G401.6 (cell line): Measurements from ENCODE around the gene MBNL2.

Experiments used
- FAIRE-seq: peaks from 2 replicates; lab custom pipeline; 2012; peaks lifted over from hg19 to GRCh38; lab: Jason Lieb, UNC

The MBNL2 gene

GRCh38 chr13:97234742-97235141 lies 12.6 kb downstream of the MBNL2 start:
- FAIRE-seq: no peak

DNA sequence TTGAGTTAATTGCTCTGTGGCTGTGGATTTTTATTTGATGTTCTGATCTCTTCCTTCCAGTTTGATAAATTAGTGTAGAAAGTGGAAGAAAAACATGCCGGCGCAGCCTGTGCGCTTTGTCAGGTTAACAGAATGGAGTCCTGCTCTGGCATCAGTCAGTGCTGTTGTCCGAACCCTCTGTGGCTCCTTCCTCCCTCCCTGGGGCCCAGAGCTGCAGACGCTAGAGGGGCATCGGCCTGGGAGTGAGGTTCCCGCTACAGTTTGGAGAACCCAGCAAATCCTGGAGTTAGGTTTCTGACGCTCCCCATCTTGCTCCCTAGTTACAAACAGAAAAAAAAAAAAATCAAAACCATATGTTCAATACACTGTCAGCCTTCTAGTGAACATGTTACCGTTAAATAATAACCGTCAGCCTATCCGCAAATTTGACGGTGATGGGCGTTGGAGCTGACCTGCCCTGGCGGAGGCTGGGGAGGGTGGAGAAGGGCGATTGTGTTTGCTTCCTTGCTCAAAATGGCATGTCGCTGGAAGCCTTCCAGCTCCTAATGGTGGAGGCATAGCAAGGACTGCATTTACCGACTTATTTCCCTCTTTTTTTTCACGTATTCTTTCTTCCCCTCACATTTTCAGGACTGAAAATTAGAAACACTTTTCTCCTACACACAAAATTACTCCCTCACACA lies 13.6 kb downstream of the MBNL2 start:
- no peak for FAIRE-seq

DNA sequence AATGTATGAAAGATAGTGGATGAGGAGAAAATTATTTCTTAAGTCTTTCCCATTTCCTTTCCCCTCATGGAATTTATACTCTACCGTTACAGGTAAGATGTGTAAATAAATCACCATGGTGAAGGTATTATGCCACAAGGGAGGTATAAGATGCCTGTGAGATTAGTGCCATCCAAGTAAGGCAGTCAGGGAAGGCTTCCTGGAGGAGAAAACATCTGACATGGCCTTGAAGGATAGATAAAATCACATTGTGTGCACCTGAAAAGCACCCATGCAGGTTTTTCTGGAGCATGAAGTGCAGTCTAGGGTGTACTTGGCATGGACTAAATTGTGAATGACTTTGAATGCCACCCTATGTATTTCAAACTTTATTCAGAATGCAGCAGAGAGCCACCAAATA lies 15.3 kb downstream of the MBNL2 start:
- no peak for FAIRE-seq

DNA sequence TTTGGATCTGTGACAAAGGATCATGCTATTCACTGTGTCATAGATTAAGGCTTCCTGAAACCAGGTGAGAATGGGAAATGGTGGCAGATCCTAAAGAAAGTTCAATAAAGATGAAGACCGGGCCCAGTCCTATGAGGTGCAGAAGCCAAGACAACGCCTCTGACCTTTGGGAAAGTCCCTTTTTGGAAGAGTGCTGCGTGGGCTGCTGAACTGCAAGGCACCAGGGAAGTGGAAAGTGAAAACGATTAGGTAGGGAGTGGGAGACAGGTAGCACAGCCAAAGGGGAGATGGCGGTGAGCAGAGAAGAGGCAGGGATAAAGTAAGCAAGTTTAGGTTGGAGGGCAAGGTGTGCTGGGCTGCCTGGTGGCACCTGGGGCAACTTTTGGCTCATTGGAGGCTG lies 16.3 kb downstream of the MBNL2 start:
- no peak for FAIRE-seq

DNA sequence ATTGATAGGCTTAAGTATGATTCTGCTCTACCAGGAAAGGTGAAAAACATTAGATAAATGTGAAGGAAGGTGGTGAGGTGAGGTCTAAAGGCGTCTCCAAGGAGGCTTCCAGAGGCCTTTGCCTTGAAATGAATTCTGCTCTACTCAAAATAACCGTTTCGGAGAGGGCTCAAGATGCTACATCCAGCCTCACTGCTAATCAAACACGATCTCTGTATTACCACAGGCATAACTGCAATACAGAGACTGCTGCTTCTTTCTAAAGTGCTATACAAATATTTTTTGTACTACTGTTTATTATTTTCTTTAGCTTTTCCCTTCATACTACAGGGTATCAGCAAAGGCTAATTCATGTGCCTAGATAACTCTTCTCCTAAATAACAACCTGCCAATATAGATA lies 16.8 kb downstream of the MBNL2 start:
- no peak for FAIRE-seq

- no peak for FAIRE-seq
These were observed 17.2 kb downstream of the MBNL2 start for GRCh38 chr13:97239306-97239705.

DNA sequence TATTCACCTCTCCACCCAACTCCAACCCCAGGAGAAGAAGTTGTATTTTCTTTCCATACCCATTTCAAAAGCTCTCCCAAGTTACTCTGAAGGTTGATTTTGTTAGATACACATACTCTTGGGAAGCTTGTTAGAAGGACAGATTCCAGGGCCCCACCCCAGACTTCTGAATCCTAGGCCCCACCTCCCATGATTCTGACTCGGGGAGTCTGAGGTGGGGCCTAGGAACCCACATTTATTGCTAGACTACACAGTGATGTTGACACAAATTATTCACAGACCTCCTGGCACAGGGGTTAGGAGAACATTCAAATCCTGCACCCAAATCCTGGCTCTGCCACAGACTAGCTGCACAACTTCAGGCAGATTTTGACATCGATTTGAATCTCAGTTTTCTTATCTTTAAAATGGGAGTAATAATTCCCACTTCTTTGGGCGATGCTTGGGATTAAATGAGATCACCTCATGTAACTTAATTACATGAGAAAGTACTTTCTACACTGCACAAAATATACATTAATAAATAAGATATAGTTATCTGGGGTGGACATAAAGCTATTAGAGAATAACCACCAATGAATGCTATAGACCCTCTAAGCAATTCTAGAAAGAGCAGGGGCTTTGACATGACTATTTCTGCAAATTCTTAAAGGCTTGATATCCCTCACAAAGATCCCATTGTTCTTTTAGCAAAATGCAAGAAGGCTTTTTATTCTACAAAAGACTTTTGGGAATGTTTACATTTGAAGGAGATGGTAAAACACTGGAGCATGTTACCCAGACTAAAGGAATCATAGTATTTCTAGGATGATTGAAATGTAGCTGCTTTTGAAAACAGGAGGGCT lies 18.0 kb downstream of the MBNL2 start:
- FAIRE-seq: no peak

- no peak for FAIRE-seq
These were observed 18.9 kb downstream of the MBNL2 start for GRCh38 chr13:97240788-97241734.

- no peak for FAIRE-seq
These were observed 19.6 kb downstream of the MBNL2 start for GRCh38 chr13:97241761-97242160.

DNA sequence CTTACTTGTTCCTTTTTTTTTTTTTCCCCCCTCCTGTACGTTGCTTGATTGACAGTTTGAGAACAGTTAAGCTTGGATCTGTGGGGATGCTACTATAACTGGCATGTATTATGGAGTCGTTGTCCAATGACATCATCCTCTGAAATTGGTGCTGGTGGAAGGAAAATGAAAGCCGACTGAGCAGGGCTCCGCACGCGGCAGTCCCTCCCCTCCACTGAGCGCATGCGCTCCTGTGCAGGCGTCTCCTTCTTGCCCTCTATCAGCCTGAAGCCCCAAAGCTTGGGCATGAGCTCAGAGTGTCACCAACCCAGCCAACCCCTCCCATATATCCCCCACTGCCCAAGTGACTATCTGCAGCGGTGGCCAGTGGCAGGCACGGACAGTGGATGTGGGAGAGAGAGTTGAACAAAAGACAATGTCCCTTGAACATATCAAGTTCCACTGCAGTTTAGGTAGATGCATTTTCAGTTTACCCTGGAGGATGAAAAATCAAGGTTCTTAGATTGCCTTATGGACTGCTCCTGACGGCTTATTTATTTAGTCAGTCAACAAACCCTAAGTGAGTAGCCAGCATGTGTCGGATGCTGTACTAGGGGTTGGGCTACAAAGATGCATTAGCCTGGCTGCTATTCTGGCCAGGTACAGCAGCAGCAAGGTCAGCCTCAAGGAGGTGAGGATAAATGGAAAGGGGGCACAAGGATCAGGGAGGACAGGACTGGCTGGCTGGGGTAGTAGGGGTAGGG lies 20.8 kb downstream of the MBNL2 start:
- FAIRE-seq: no peak

GRCh38 chr13:97243915-97244781 lies 22.0 kb downstream of the MBNL2 start:
- FAIRE-seq: no peak

GRCh38 chr13:97245011-97245410 lies 22.9 kb downstream of the MBNL2 start:
- FAIRE-seq: no peak

DNA sequence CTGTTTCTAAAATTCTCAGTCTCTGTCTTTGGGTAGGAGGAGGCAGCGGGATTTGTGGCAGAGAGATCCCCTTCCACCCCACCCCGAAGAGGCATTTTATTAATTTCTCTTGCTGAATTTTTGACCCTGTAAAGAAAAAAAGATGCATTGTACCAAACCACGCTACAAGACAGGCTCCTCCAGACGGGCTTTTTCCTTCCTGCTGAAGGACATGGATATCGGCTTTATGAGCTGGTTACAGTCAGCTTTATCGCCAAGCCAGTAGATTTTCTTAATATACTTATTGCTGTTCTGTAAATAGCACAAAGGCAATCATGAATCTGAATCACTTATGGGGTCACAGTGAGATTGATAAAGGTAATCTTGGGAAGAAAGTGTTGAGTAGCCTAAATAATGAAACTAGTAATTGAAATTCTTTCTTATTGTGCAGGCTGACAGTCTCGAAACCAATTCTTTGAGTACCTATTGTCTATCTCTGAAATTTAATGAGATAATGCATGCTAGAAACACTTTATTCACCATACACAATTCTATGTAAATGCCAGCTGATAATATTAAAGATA lies 24.5 kb downstream of the MBNL2 start:
- no peak for FAIRE-seq

GRCh38 chr13:97248243-97248642 lies 26.1 kb downstream of the MBNL2 start:
- no peak for FAIRE-seq

GRCh38 chr13:97249093-97249795 lies 27.1 kb downstream of the MBNL2 start:
- FAIRE-seq: no peak

DNA sequence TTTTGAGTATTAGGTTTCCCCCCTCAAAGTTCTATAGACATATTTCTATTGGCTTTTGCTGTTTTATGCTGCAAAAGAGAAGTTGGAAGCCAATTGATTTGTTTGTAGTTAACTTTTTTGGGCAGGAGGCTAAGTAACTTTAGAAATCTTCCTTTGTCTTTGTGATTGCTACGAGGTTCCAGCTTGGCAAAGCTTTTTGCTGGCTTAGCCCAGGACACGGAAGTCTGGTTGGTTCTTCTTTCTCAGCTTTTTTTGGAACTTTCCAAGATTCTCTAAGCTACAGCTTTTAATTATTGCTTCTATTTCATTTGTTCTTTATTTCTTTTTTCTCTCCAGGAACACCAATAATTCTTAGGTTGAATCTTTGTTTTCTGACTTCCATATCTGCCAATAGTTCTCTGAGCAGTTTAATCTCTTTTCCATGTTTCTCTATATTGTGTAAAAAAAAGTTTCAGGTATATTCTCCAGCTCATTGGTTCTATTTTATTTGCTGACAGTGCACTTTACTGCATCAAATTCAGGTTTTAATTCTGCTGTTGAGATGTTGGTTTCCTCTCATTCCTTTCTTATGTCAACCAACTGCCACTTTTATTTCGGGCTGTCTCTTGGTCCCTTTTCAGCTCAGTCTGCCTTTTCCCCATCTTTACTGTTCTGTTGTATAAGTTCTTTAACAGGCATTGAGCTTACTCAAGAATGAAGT lies 27.8 kb downstream of the MBNL2 start:
- FAIRE-seq: no peak

DNA sequence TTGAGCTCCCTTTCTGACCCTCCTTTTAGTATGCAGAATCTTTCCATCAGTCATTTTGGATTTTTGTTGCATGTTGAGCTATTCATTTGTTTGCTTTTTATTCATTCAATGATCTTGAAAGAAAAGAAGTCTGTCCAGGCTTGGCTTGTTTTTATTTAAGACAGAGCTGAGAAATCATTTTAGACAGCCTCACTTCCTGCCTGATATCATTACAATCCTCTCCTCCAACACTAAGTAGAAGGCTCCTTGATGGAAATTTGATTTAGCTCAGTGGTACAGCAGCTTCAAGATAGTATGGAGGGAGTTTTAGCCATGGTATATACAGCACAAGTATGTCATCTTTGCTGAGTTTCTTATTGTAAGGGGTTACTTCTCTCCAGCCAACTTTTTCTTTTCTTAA lies 28.4 kb downstream of the MBNL2 start:
- FAIRE-seq: no peak

GRCh38 chr13:97252735-97253134 lies 30.6 kb downstream of the MBNL2 start:
- no peak for FAIRE-seq

DNA sequence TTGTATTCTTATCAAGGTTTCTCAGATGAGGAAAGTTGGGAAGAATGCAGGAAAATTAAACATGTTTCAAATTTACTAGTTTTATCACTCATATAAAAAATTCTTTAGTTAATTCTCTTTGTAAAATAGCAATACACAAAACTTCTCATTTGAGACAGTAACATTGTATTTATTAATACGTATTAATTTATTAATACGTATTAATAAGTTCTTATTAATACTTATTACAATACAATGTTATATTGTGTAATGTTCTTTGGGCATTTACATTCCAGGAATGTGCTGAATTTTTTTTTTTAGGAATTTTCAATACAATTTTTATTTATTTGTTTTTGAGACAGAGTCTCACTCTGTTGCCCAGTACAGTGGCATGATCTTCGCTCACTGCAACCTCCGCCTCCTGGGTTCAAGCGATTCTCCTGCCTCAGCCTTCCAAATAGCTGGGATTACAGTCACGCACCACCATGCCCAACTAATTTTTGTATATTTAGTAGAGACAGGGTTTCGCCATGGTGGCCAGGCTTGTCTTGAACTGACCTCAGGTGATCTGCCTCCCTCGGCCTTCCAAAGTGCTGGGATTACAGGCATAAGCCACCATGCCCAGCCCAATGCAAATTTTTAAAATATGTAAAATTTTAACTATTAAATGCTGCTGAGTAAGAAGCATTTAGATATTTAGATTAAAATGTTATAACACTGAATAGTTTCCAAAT lies 31.6 kb downstream of the MBNL2 start:
- peak; percentile 55 for FAIRE-seq
